ENCODE measurements around the gene FBF1. TPM values are rescaled to one million over a fixed set of nuclear protein-coding genes. Genes with fewer than 3 reads are reported as not detected.
A peak's percentile ranks its signal among the peaks of the same experiment; 100 is the strongest.

FBF1 gene, protein sequence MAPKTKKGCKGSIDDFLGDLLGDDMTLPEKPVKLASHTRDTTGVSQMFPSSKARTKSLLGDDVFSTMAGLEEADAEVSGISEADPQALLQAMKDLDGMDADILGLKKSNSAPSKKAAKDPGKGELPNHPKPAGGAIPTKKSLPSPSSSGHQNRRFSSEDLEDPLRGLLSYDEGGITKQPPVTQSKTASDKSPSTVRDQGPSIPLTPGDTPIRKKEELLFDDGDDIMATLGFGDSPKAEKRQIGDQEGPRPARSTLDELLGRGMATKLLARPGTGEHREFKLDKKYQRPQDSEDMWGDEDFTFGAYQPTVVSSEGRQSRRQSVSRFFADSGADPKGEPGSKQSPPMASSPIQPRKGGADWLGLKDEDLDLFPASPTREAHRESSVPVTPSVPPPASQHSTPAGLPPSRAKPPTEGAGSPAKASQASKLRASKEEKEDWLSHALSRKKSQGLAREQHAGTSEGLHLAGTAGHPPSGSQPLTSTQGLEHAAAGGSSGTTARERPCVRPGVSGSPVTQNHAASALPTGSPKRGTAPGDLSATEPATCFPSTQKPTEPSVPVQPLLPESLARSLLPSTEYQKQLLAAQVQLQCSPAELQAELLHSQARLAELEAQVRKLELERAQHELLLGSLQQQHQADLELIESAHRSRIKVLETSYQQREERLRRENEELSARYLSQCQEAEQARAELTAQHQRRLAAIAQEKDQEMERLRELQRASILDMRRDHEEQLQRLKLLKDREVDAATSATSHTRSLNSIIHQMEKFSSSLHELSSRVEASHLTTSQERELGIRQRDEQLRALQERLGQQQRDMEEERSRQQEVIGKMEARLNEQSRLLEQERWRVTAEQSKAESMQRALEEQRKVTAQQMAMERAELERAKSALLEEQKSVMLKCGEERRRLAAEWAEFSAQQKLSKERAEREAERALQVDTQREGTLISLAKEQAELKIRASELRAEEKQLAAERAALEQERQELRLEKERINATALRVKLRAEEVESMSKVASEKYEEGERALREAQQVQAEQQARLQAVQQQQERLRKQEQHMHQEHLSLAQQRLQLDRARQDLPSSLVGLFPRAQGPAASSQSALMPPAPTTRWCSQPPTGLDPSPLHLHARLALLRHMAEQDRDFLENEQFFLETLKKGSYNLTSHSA
- total RNA-seq: 1 to 10 TPM; 2.6 to 4.2 TPM

DNA sequence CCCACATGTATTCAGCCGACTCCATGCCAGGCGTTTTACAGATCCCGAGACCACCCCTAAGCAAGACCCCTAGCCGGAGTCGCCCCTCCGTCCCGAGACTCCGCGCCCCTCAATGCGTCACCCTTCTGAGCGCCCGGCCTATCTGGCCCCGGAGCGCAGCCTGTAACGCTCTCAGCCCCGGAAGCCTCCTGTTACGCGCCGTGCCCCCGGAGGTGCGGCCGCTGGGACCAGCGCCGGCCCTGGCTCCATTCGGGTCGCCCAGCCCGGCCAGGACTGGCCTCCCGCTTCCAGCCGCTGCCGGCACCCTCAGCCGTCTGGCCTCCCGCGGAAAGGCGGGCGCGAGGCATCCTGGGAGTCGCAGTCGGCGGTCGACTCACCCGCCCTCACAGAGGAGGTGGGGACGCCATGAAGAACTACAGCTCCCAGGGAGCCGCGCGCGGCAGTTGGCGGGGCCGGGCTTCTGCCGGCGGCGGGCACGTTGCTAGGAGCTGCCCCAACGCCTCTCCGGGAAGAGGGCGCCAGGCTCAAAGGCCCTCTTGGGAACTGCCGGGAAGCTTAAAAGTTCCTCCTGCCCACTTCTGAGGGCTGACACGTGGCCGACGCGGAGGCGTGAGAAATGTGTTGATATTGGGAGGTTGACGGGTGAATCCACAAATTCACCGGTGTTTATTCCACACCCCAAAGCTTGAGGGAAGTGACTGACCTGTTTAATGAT is at the start of gene FBF1:
TSS of gene FBF1 (minus strand) at position 316 of the 715 bp plus-strand sequence. CDS start 2,893 bp downstream, outside the sequence.
- peak; percentile 95 to 96 (median 96) for DNase-seq
- 0% methylated on average over 8 to 56 of the region's 63 CpGs for WGBS, 2 donors
- peak; percentile 75 to 88 (median 88) for TF ChIP-seq POLR2A (IDR thresholded peaks at IDR 0.05)
- TF ChIP-seq, protein P1, sequence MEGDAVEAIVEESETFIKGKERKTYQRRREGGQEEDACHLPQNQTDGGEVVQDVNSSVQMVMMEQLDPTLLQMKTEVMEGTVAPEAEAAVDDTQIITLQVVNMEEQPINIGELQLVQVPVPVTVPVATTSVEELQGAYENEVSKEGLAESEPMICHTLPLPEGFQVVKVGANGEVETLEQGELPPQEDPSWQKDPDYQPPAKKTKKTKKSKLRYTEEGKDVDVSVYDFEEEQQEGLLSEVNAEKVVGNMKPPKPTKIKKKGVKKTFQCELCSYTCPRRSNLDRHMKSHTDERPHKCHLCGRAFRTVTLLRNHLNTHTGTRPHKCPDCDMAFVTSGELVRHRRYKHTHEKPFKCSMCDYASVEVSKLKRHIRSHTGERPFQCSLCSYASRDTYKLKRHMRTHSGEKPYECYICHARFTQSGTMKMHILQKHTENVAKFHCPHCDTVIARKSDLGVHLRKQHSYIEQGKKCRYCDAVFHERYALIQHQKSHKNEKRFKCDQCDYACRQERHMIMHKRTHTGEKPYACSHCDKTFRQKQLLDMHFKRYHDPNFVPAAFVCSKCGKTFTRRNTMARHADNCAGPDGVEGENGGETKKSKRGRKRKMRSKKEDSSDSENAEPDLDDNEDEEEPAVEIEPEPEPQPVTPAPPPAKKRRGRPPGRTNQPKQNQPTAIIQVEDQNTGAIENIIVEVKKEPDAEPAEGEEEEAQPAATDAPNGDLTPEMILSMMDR (IDR thresholded peaks at IDR 0.05): peak in 2 of 7 experiments; percentile 5 to 36
- ATAC-seq: peak; percentile 100
- Histone ChIP-seq H3K4me3 (peak within 1 kb of the TSS; percentile 51 to 84), H3K4me1 (peaks cover 22% of the 10 kb centered on the region), H3K9me3 (no peaks in the 10 kb centered on the region), H3K27ac (peak within 1 kb of the TSS in 3 of 4 donors; percentile 56 to 79 (median 74)), H3K36me3 (replicated peaks in 1 of 2; ENCODE audit: insufficient read depth in 1 of 2, low read depth in 2 of 2) (no peaks in the 10 kb centered on the region), H3K27me3 (no peaks in the 10 kb centered on the region)
- intact Hi-C loops (cut with DNase I): no loop called here

DNA sequence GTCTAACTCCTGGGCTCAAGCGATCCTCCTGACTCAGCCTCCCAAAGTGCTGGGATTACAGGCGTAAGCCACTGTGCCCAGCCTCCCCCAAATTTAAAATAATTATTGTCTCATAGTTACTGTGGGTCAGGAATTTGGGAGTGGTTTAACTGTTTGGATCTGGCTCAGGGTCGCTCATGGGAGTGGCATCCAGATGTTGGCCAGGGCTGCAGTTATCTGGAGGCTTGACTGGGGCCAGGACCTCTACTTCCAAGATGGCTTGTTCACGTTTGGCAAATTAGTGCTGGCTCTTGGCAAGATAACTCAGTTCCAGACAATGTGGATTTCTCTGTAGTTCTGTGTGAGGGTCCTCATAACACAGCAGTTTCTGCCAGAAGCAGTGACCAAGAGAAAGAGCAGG is 46.2 kb upstream of the FBF1 start:
- H3K27me3 ChIP-seq: no peaks in the 10 kb centered on the region
- intact Hi-C loops (cut with DNase I): no loop called here
- 75 to 100% methylated on average over 2 to 4 of the region's 4 CpGs for WGBS, 2 donors
- no peak overlapping the region for H3K27ac ChIP-seq
- H3K4me3 ChIP-seq: no peak overlapping the region
- TF ChIP-seq, protein P1 (IDR thresholded peaks at IDR 0.05): no peak
- H3K4me1 ChIP-seq: peaks cover 31% of the 10 kb centered on the region
- no peaks in the 10 kb centered on the region for H3K9me3 ChIP-seq
- DNase-seq (no peak), ATAC-seq (no peak)
- H3K36me3 ChIP-seq (replicated peaks in 1 of 2; ENCODE audit: insufficient read depth in 1 of 2, low read depth in 2 of 2): peaks cover 5 to 7% of the 10 kb centered on the region in 2 donors

DNA sequence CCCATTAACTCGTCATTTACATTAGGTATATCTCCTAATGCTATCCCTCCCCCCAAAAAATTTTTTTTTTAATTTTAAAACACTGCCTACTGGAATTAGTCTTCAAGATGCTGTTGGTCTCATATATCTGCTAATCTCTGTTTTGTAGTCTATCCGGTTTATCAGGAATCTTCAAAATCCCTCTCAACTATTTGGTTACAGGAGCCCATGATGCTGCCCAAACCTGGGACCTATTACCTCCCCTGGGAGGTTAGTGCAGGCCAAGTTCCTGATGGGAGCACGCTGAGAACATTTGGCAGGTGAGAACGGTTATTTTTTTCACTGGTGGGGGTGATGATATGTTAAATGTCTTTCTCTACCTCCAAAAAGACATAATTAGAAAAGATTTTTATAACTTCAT is 45.1 kb upstream of the FBF1 start:
- H3K9me3 ChIP-seq: no peaks in the 10 kb centered on the region
- 83 to 84% methylated on average over 4 of the region's 4 CpGs for WGBS, 2 donors
- no peak for TF ChIP-seq POLR2A (IDR thresholded peaks at IDR 0.05)
- TF ChIP-seq, protein P1 (IDR thresholded peaks at IDR 0.05): no peak
- H3K4me3 ChIP-seq: no peak overlapping the region
- H3K27ac ChIP-seq: no peak overlapping the region
- ATAC-seq (no peak), DNase-seq (no peak)
- peaks cover 42% of the 10 kb centered on the region for H3K4me1 ChIP-seq
- intact Hi-C loops (cut with DNase I): no loop called here
- H3K36me3 ChIP-seq (replicated peaks in 1 of 2; ENCODE audit: insufficient read depth in 1 of 2, low read depth in 2 of 2): peaks cover 0 to 5% of the 10 kb centered on the region in 2 donors
- H3K27me3 ChIP-seq: no peaks in the 10 kb centered on the region

DNA sequence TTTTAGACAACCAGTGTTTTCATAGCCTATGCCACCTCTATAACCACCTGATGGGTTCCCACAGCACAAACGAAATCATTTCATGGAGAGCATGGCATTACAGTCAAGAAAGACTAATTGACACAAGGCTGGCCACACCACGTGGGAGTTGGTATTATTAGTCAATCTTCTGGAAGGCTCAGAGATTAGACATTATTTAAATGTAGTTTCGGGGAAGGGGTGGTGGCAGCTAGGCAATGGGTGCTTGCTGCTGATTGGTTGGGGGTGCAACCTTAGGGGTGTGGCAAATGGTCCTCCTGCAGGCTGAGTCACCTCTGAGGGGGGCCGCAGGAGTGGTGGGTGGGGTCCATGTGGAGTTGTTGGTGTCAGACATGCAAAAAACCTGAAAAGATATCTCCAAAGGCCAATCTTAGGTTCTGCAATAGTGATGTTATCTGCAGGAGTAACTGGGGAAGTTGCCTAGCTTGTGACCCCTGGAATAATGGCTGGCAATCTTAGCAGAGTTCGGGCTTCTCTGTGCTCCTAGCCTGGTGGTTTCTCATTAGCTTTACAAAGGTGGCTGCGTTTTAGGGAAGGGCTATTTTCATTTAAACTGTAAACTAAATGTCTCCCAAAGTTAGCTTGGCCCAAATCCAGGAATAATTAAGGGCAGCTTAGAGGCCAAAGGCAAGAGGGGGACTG is 42.8 kb upstream of the FBF1 start:
- Histone ChIP-seq H3K4me3 (no peak overlapping the region), H3K27ac (peak overlapping the region; percentile 89 to 99 (median 97)), H3K27me3 (no peaks in the 10 kb centered on the region), H3K4me1 (peaks cover 54% of the 10 kb centered on the region), H3K9me3 (no peaks in the 10 kb centered on the region), H3K36me3 (replicated peaks in 1 of 2; ENCODE audit: insufficient read depth in 1 of 2, low read depth in 2 of 2) (peaks cover 0 to 5% of the 10 kb centered on the region in 2 donors)
- ATAC-seq (peak; percentile 59), DNase-seq (peak; percentile 79 to 93 (median 90))
- WGBS, 2 donors: 18 to 28% methylated on average over 6 of the region's 6 CpGs
- TF ChIP-seq, protein P1 (IDR thresholded peaks at IDR 0.05): no peak
- TF ChIP-seq POLR2A (IDR thresholded peaks at IDR 0.05): peak in 2 of 3 donors; percentile 46 to 55
- intact Hi-C loops (cut with DNase I): no loop called here
